ENCODE measurements around the gene TOX4.
A peak's percentile ranks its signal among the peaks of the same experiment; 100 is the strongest.

TOX4 gene

DNA sequence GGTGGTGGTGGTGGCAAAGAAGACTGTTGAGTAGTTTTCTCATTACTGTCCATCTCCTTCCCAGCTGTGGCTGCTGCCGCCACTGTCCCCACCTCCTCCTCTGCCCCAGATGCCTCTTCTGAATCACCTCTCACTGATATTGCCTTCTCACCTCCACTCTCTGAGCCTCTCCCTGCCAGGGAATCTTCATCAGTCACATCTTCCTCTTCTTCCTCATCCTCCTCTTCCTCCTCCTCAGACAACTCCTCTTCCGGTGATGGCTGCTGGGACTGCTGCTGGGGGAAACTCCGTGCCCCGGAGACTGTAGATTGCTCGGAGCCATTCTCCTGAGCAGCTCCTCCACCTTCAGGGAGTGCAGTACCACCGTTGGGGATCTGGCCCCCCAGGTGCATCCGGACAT lies 46.2 kb downstream of the TOX4 start:
- no peak overlapping the region for H3K4me2 ChIP-seq (ENCODE audit: low read length)
- no peaks in the 10 kb centered on the region for H4K20me1 ChIP-seq (ENCODE audit: insufficient read depth, low read length)

DNA sequence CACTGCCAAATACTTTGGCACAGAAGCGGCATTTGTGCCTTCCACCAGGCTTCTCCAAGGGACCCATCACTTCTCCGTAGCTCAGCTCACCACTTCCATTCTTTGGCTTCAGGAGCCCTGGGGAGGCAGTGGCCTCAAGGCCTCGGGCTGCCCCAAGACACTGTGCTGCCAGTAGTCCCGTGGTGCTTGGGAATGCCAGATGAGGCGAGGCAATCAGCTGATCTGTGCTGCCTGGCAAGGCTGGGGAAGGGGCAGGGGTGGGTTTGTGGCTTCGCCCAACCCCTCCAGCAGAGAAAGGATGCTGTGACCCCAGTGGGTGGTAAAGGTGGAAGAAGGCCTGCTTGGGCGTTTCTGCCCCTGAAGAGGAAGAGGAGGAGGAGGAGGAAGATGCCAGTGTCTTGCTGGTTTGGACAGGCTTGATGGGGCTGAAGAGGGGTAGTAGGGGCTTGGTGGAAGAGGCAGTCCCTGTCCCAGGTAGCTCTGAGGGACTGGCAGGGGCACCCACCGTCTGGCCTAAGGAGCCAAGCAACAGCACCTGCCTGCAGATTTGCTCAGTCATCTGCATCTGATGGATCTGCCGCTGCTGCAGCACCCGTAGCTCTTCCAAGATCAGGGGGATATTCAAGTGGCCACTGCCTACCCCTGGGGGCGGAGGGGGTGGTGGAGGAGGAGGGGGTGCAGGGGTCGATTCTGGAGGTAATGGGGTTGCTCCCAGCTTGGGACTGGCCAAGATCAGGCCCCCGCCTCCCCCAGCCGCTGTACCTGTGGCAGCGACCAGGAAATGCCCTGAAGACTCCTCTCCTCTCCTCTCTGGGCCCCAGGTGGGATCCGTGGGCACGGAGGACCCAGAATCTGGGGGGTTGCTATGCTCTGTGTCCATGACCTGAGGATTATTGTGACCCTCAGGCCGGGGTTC lies 47.8 kb downstream of the TOX4 start:
- Histone ChIP-seq H2AFZ (ENCODE audit: low read length) (no peak overlapping the region), H3K36me3 (ENCODE audit: insufficient read depth, low read length) (no peaks in the 10 kb centered on the region), H3K9ac (ENCODE audit: low read length) (no peak overlapping the region), H3K27me3 (ENCODE audit: insufficient read depth, low read length) (no peaks in the 10 kb centered on the region; the same call in 1 of the 2 replicates), H3K79me2 (ENCODE audit: insufficient read depth, low read length) (no peaks in the 10 kb centered on the region), H3K9me2 (ENCODE audit: low read depth, low read length) (no peaks in the 10 kb centered on the region), H3K4me2 (ENCODE audit: low read length) (peak overlapping the region; percentile 53; the same call in 1 of the 2 replicates), H3F3A (ENCODE audit: insufficient read depth, low read length) (no peaks in the 10 kb centered on the region), H3K4me1 (ENCODE audit: insufficient read depth, low read length, severe bottlenecking) (peaks cover 17% of the 10 kb centered on the region), H3K27ac (ENCODE audit: low read depth, low read length, poor library complexity, severe bottlenecking) (no peak overlapping the region), H4K20me1 (ENCODE audit: insufficient read depth, low read length) (no peaks in the 10 kb centered on the region), H3K9me3 (ENCODE audit: low read length) (no peaks in the 10 kb centered on the region), H3K4me3 (ENCODE audit: low read depth, low read length, poor library complexity, severe bottlenecking) (no peak overlapping the region)
- TF ChIP-seq EZH2 (IDR thresholded peaks at IDR 0.05; ENCODE audit: borderline replicate concordance, low read length) (no peak), CTCF (IDR thresholded peaks at IDR 0.05; ENCODE audit: low read length) (no peak)

More for the DNA sequence above, 46.2 kb downstream of the TOX4 start:
- Histone ChIP-seq H3K27me3 (ENCODE audit: insufficient read depth, low read length) (no peaks in the 10 kb centered on the region; the same call in 1 of the 2 replicates), H3K9me3 (ENCODE audit: low read length) (no peaks in the 10 kb centered on the region), H3K4me3 (ENCODE audit: low read depth, low read length, poor library complexity, severe bottlenecking) (no peak overlapping the region), H3K79me2 (ENCODE audit: insufficient read depth, low read length) (no peaks in the 10 kb centered on the region), H3K4me1 (ENCODE audit: insufficient read depth, low read length, severe bottlenecking) (peaks cover 17% of the 10 kb centered on the region), H2AFZ (ENCODE audit: low read length) (no peak overlapping the region), H3K9me2 (ENCODE audit: low read depth, low read length) (no peaks in the 10 kb centered on the region), H3K9ac (ENCODE audit: low read length) (no peak overlapping the region), H3K27ac (ENCODE audit: low read depth, low read length, poor library complexity, severe bottlenecking) (no peak overlapping the region), H3F3A (ENCODE audit: insufficient read depth, low read length) (no peaks in the 10 kb centered on the region), H3K36me3 (ENCODE audit: insufficient read depth, low read length) (no peaks in the 10 kb centered on the region)
- TF ChIP-seq CTCF (IDR thresholded peaks at IDR 0.05; ENCODE audit: low read length) (no peak), EZH2 (IDR thresholded peaks at IDR 0.05; ENCODE audit: borderline replicate concordance, low read length) (no peak)

DNA sequence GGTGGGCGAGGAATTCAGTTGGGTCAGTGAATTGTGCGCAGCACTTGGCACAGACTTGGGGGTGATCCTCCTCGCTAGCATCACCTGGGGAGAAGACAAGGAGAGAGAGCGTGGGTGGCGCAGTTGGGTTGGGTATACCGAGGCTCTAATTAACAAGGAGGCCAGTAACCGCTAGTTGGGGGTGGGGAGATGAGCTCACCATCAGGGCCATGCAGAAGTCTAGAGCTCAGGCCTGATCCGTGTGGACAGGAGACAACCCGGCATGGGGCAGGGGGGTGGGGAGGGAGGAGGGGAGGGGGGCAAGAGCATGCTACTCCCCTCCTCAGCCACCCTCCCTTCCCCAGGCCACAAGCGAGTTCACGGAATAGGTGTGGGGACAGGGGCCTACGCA lies 48.6 kb downstream of the TOX4 start:
- Histone ChIP-seq H3K4me2 (ENCODE audit: low read length) (peak overlapping the region; percentile 53), H2AFZ (ENCODE audit: low read length) (no peak overlapping the region), H3K9me3 (ENCODE audit: low read length) (no peaks in the 10 kb centered on the region), H3K9me2 (ENCODE audit: low read depth, low read length) (no peaks in the 10 kb centered on the region), H3K79me2 (ENCODE audit: insufficient read depth, low read length) (no peaks in the 10 kb centered on the region), H3K36me3 (ENCODE audit: insufficient read depth, low read length) (no peaks in the 10 kb centered on the region), H3K9ac (ENCODE audit: low read length) (no peak overlapping the region; the same call in 1 of the 2 replicates), H3F3A (ENCODE audit: insufficient read depth, low read length) (no peaks in the 10 kb centered on the region), H3K27ac (ENCODE audit: low read depth, low read length, poor library complexity, severe bottlenecking) (no peak overlapping the region), H4K20me1 (ENCODE audit: insufficient read depth, low read length) (no peaks in the 10 kb centered on the region), H3K27me3 (ENCODE audit: insufficient read depth, low read length) (no peaks in the 10 kb centered on the region; the same call in 1 of the 2 replicates), H3K4me1 (ENCODE audit: insufficient read depth, low read length, severe bottlenecking) (peaks cover 17% of the 10 kb centered on the region), H3K4me3 (ENCODE audit: low read depth, low read length, poor library complexity, severe bottlenecking) (peak overlapping the region; percentile 56)
- TF ChIP-seq CTCF (IDR thresholded peaks at IDR 0.05; ENCODE audit: low read length) (no peak), EZH2 (IDR thresholded peaks at IDR 0.05; ENCODE audit: borderline replicate concordance, low read length) (no peak)

Measured in OCI-LY1 (cell line).